OCI-LY7 (cell line): ENCODE measurements around the gene OCRL.

Experiments
- EZH2phosphoT487 ChIP-seq: fragments of 200-600 bp; sonication (generic); IDR thresholded peaks from 2 replicates; pipeline ENCODE4 v1.6.1; 2018; ENCODE audit warnings: low read depth, borderline replicate concordance, mild to moderate bottlenecking, mixed run types, antibody characterized with exemption, low read length, moderate library complexity, mixed read lengths
- TF ChIP-seq, protein P1 (sequence below): fragments of 200-600 bp; sonication (generic); conservative IDR thresholded peaks from 2 replicates; pipeline ENCODE4 v1.5.1; 2014; ENCODE audit warnings: mild to moderate bottlenecking, antibody characterized with exemption, low read length, moderate library complexity, mixed read lengths

GRCh38 chrX:129632443-129632842, 92.4 kb downstream of the OCRL start:
- TF ChIP-seq, protein P1, sequence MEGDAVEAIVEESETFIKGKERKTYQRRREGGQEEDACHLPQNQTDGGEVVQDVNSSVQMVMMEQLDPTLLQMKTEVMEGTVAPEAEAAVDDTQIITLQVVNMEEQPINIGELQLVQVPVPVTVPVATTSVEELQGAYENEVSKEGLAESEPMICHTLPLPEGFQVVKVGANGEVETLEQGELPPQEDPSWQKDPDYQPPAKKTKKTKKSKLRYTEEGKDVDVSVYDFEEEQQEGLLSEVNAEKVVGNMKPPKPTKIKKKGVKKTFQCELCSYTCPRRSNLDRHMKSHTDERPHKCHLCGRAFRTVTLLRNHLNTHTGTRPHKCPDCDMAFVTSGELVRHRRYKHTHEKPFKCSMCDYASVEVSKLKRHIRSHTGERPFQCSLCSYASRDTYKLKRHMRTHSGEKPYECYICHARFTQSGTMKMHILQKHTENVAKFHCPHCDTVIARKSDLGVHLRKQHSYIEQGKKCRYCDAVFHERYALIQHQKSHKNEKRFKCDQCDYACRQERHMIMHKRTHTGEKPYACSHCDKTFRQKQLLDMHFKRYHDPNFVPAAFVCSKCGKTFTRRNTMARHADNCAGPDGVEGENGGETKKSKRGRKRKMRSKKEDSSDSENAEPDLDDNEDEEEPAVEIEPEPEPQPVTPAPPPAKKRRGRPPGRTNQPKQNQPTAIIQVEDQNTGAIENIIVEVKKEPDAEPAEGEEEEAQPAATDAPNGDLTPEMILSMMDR, result no peak
- TF ChIP-seq EZH2phosphoT487, result no peak
